ENCODE results near the gene BUB1. TPM values are rescaled to one million over a fixed set of nuclear protein-coding genes. Genes with fewer than 3 reads are reported as not detected.

BUB1 gene
- total and polyA plus RNA-seq, 2 of the 8 experiments (the other 6 are each of a cell fraction or from before 2014, with no cell fraction given), result 48.4 to 113 TPM

GRCh38 chr2:110667071-110667470 is 10.8 kb downstream of the BUB1 start:
- H2BK12ac ChIP-seq (ENCODE audit: low read depth, low read length), result no peak overlapping the region
- DNase-seq (ENCODE audit: low read depth in 1 of 2, low spot score in 2 of 2), result no peak
- H3K23me2 ChIP-seq (ENCODE audit: low read depth, low read length), result no peaks in the 10 kb centered on the region
- no peaks in the 10 kb centered on the region for H3K79me1 ChIP-seq (ENCODE audit: low read depth, low read length)
- H2AFZ ChIP-seq (ENCODE audit: low read length), result no peak overlapping the region
- H2AK5ac ChIP-seq (ENCODE audit: low read depth, low read length), result no peak overlapping the region
- ChIA-PET POLR2A (ENCODE audit: partially characterized antibody) (interaction anchor here (1.1 to 1.3 kb wide), 2 partner anchors 11 to 13 kb away, joined by 3 to 4 read pairs; partner anchors contain the start of gene BUB1), CTCF (ENCODE audit: partially characterized antibody) (interaction anchor here (0.6 to 1.1 kb wide), 3 partner anchors 88 to 1377 kb away, joined by 3 read pairs; no protein-coding TSS in a partner anchor)
- peaks cover 0 to 9% of the 10 kb centered on the region in 2 experiments; a peak in 2 of 4 replicates for H3K79me2 ChIP-seq (ENCODE audit: control insufficient read depth in 1 of 2, insufficient read depth in 2 of 2, low read length in 2 of 2)
- FAIRE-seq, result no peak
- H3K18ac ChIP-seq (ENCODE audit: extremely low read depth, low read length), result no peak overlapping the region
- H3K27ac ChIP-seq (ENCODE audit: low read depth, low read length), result no peak overlapping the region
- H2BK15ac ChIP-seq (ENCODE audit: low read length), result no peak overlapping the region
- no peak overlapping the region for H3K56ac ChIP-seq (replicated peaks; ENCODE audit: insufficient read length, low read depth, low read length)
- H4K8ac ChIP-seq (ENCODE audit: extremely low read depth, insufficient read depth, low read length), result no peak overlapping the region
- no peak overlapping the region for H2BK20ac ChIP-seq (ENCODE audit: low read length)
- no peak overlapping the region for H3K9ac ChIP-seq (replicated peaks in 1 of 4; ENCODE audit: extremely low read depth in 1 of 4, low read depth in 3 of 4, low read length in 3 of 4)
- H3K4ac ChIP-seq (replicated peaks; ENCODE audit: insufficient read length, low read depth, low read length), result no peak overlapping the region
- no peak overlapping the region for H4K91ac ChIP-seq (replicated peaks; ENCODE audit: insufficient read length, low read length)
- H2BK120ac ChIP-seq (replicated peaks; ENCODE audit: low read depth, low read length), result no peak overlapping the region
- H3K23ac ChIP-seq (ENCODE audit: insufficient read length), result no peak overlapping the region
- no peaks in the 10 kb centered on the region for H3K4me1 ChIP-seq (replicated peaks in 1 of 4; ENCODE audit: control insufficient read depth in 3 of 4, insufficient read depth in 4 of 4, low read length in 3 of 4)
- no peak overlapping the region for H2BK5ac ChIP-seq (ENCODE audit: low read depth, low read length)
- H3K36me3 ChIP-seq (ENCODE audit: control insufficient read depth in 2 of 4, insufficient read depth in 4 of 4, low read length in 3 of 4), result peaks cover 21 to 91% (median 67%) of the 10 kb centered on the region in 4 experiments
- H3K9me3 ChIP-seq (ENCODE audit: insufficient read depth in 2 of 2, low read depth in 1 of 2, low read length in 1 of 2), result no peaks in the 10 kb centered on the region
- H3K4me2 ChIP-seq (ENCODE audit: insufficient read depth in 1 of 2, low read depth in 2 of 2, low read length in 2 of 2), result no peak overlapping the region
- no peaks in the 10 kb centered on the region for H3K27me3 ChIP-seq (replicated peaks in 1 of 4; ENCODE audit: control insufficient read depth in 3 of 4, extremely low read depth in 1 of 4, insufficient read depth in 3 of 4, low read length in 3 of 4)
- no peak overlapping the region for H3K14ac ChIP-seq (ENCODE audit: insufficient read length)
- no peak overlapping the region for H4K5ac ChIP-seq (ENCODE audit: insufficient read length, low read depth, low read length)
- no peak for TF ChIP-seq PHF8 (conservative IDR thresholded peaks at IDR 0.05; ENCODE audit: low read depth, low read length)
- no peak for TF ChIP-seq GABPA (IDR thresholded peaks at IDR 0.05; ENCODE audit: borderline replicate concordance, insufficient read depth, low read length)
- TF ChIP-seq MAFK (IDR thresholded peaks at IDR 0.05; ENCODE audit: low read depth, low read length), result no peak
- TF ChIP-seq TEAD4 (IDR thresholded peaks at IDR 0.05; ENCODE audit: low read depth, low read length), result no peak
- no peak for TF ChIP-seq SAP30 (IDR thresholded peaks at IDR 0.05; ENCODE audit: insufficient read depth, insufficient replicate concordance, low read length)
- TF ChIP-seq CBX8 (IDR thresholded peaks at IDR 0.05; ENCODE audit: borderline replicate concordance, low read depth, low read length), result no peak
- no peak for TF ChIP-seq EP300 (IDR thresholded peaks at IDR 0.05; ENCODE audit: borderline replicate concordance in 1 of 2, low read depth in 2 of 2, low read length in 2 of 2)
- TF ChIP-seq, protein P1, sequence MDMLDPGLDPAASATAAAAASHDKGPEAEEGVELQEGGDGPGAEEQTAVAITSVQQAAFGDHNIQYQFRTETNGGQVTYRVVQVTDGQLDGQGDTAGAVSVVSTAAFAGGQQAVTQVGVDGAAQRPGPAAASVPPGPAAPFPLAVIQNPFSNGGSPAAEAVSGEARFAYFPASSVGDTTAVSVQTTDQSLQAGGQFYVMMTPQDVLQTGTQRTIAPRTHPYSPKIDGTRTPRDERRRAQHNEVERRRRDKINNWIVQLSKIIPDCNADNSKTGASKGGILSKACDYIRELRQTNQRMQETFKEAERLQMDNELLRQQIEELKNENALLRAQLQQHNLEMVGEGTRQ (IDR thresholded peaks at IDR 0.05; ENCODE audit: low read length), result no peak
- no peak for TF ChIP-seq JUN (IDR thresholded peaks at IDR 0.05; ENCODE audit: low read depth, low read length)
- TF ChIP-seq SIN3A (conservative IDR thresholded peaks at IDR 0.05 in 1 of 2, IDR thresholded peaks at IDR 0.05 in 1 of 2; ENCODE audit: low read depth in 1 of 2, low read length in 2 of 2), result no peak
- no peak for TF ChIP-seq KDM5A (IDR thresholded peaks at IDR 0.05; ENCODE audit: low read length)
- TF ChIP-seq BCL11A (IDR thresholded peaks at IDR 0.05; ENCODE audit: low read depth in 2 of 2, low read length in 2 of 2), result no peak
- no peak overlapping the region for H3K4me3 ChIP-seq (ENCODE audit: extremely low read depth in 1 of 4, insufficient read depth in 2 of 4, low read depth in 3 of 4, low read length in 4 of 4)
- WGBS, 2 experiments (ENCODE audit: extremely low coverage in 1 of 2, insufficient coverage in 1 of 2, insufficient read length in 1 of 2, insufficient replicate concordance in 2 of 2, low coverage in 1 of 2, low lambda C conversion rate in 2 of 2, missing lambda C conversion rate in 1 of 2), result 89% methylated on average over 3 of the region's 3 CpGs; no CpG with 5 or more reads in 1 of the 2 experiments
- peaks cover 0 to 3% of the 10 kb centered on the region in 2 experiments for H4K20me1 ChIP-seq (replicated peaks in 1 of 2; ENCODE audit: control insufficient read depth in 1 of 2, insufficient read depth in 2 of 2, low read length in 2 of 2)
